GM21447 (cell line): Measurements from ENCODE around the gene A4GNT.
"Not testable (repeated sequence)": the region's sequence is repeated elsewhere in the genome, so short reads cannot be mapped to it uniquely, and the experiment has no call there.

ENCODE experiments used
- ATAC-seq: cut with Tn5 transposase; IDR thresholded peaks from one replicate; pipeline ENCODE4 v1.9.1; 2021; ENCODE audit not compliant: unreplicated experiment

Gene A4GNT

GRCh38 chr3:138119423-138119766, 12.8 kb downstream of the A4GNT start:
- no peak for ATAC-seq

DNA sequence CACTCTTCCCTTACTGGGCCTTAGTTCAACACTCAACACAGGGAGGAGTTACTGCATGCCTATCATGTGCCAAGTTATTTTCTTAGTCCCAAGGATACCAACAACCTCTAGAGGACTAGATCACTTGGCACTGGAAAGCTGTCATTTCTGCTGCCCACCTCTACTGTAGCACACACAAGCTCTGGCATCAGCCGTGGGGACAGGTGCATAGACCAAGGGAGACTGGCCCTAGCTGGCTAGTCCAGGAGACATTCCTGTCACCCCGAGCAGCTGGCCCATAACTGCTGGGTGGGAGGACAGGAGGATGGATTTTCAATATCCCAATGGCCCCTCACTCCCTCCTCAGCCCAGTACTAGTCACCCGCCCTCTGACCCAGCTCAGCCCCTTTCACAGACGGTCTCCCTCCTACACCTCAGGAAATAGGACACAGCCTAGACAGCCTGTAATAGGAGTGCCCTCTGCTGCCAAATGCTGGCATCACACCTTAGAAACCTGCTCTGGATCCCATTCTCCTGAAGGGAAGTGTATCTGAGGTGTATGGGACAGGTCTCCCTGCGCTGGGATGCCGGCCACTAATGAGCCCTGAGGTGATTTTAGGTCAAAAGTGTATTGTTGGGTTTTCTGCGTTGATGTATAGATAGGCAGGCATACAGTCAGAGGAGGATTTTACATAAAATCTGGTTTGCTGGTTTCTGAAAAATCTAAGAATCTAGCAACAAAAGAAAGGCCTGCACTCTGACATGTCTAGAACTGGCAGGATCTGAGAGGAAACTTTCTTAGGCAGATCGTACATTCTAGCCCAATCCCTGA, 13.4 kb downstream of the A4GNT start:
- peak; percentile 78 for ATAC-seq

DNA sequence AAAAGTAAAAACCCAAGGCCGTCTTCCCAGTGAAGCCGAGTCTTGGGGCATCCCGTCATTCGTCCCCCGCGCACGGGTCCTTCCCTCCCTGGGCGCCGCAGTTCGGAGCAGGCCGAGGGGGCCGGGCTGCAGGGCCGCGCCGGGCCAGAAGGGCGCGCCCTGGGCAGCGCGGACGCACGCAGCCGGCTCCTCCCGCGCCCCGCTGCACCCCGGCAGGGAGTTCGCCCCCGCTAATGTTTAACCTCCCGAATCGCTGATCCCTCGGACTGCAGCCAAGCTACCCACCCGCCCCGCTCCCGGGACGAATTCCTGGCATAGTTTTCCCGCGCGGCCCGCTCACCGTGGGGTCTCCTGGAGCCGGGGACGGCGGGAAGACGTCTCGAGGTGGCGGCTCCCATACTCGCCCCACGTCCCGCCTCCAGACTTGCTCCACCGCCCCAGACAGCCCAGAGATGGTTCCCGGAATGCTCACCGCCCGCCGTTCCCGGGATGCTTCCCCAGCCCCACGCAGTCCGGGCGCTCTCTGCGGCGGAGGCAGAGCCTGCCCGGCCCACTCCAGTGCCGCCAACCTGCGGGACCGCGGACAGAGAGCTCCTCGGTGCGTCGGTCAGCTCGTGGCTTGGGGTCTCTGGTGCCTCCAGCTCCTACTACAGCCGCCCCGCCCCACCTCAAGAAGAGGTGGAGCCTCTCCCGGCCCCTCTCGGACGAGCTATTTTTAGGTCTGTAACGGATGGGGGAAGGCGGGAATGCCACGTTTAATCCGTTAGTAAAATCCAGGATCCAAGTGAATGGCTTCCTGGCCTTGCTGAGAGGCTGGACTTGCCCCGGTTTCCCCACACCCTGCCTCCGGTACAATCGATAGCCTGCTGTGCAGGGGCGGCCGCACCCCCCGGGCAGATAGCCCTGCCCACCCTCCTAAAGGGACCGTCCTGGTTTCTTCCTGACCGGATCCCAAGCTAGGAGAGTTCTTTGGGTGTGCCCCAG, 16.9 kb downstream of the A4GNT start, which contains the start of gene DZIP1L:
DZIP1L (minus strand) TSS at position 621 of the 984 bp plus-strand sequence. CDS start 11,637 bp downstream, outside the sequence.
- peak; percentile 84 for ATAC-seq

DNA sequence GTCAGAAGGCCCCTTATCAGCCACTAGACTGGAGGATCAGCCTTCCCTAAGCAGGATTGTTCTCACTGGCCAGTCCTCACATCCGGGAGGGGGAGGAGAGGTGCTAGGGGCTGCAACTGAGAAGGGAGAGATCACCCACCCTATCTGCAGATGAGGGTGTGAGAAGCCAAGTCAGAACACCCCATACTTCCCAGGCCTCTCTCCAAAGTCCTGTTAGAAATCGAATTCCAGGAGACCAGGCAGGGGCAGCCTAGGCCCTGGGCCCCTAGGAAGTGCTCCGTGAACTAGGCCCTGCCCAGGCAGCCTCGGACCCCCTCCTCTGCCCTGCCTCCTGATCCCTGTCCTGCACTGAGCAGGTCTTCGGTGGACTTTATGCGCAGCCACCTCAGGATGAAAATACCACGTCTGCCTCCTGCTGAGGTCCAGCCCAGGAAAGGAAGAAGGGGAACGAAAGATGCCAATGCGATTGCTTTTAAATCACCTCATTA, 17.7 kb downstream of the A4GNT start:
- ATAC-seq, result no peak

GRCh38 chr3:138113326-138113725, 18.9 kb downstream of the A4GNT start:
- no peak for ATAC-seq

- no peak for ATAC-seq
Measured at GRCh38 chr3:138112362-138112761, 19.8 kb downstream of the A4GNT start.

DNA sequence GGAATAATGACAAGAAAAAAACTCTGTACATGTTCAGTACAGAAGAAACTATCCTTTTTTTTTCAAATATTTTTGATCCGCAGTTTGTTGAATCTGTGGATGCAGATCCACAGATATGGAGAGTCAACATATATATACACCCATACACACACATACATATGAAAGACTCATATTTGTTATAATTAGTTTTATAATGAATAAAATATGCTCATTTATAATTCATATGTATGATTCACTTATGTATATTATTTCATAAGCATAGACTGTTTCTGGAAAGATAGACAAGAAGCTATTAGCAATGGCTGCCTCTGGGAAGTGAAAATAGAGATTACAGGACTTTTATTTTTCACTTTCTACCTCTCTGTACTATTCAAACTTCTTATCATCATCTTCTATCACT, 26.6 kb downstream of the A4GNT start:
- no peak for ATAC-seq

DNA sequence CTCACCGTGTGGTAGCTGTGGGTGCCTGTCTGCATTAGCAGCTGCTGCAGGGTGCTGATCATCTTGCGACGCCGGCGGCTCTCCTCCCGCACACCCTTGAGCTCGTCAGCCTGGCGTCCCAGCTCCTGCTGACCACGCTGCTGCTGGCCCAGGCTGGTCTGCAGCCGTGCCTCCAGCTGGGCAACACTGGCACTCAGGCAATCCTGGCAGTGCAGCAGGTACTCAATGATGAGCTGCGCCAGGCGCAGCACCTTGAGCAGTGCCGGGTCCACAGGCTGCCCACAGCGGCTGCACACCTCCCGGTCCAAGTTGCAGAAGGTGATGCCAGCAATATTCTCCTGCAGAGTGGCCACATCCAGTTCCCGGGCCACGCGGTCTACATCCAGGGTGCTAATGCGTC, 28.7 kb downstream of the A4GNT start:
- no peak for ATAC-seq

- not testable (repeated sequence) for ATAC-seq
Measured at GRCh38 chr3:138101351-138101940, 30.7 kb downstream of the A4GNT start.

- ATAC-seq, result no peak
Measured at GRCh38 chr3:138099417-138099816, 32.8 kb downstream of the A4GNT start.

DNA sequence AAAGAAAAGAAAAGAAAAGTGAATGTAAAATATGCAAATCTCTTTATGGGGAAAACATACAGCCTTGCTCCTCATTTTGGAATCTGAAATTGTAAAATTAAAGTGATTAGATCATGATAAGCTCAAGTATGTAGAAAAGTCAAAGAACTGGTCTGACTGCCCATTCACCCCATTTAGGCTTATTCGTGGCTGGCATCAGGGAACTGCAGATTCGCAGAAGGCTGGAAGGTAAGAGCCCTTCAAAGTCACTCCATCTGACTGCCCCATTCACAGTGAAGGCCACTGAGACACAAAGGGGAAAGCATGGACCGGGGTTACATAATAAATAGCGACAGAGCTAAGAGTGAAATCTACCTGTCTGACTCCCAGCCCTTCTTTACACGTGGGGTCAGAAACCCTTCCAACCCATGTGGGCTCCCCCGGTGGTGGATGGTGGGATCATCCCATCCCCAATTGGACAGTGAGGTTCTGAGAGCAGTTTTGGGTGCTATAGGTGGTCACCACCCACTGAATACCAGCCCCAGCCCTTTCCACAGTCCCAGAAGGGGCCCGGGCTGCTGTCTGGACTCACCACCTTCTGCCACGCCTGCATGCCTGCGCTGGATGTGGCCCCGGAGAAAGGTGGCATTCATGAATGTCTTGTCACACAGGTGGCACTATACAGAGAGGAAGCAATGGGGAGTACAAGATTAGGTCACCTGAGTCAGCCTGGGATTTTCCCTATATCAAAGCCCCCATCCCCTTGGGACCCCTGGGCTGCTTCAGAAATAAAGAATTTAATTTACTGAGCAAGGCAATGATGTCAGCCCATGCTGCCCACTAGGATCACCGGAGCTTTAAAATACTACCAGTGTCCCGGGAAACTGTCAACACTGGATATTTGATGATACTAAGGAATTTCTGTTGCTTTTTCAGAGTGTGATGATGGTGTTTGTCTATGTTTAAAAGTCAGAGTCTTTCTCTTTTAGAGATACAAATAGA, 34.7 kb downstream of the A4GNT start:
- no peak for ATAC-seq

GRCh38 chr3:138093721-138094120, 38.5 kb downstream of the A4GNT start:
- no peak for ATAC-seq

DNA sequence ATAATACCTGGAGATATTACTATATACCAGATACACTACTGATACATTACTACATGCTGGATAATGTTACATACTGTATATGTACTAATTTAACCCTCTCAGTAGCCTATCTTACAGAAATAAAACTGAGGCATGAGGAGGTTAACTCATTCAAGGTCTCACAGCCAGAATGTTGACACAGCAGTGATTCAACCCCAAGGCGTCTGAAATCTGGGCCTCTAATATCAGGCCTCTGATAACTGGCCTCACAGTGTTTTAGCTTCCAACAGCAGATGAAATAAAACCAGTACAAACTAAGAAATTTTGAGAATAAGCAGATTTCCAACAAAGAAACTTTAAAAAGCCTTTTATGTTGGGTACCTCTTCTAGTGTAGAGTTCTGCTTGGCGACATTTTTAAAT, 40.2 kb downstream of the A4GNT start:
- no peak for ATAC-seq

GRCh38 chr3:138089091-138089490, 43.1 kb downstream of the A4GNT start:
- no peak for ATAC-seq

- not testable (repeated sequence) for ATAC-seq
Measured at GRCh38 chr3:138085745-138086144, 46.4 kb downstream of the A4GNT start.

GRCh38 chr3:138084196-138084595, 48.0 kb downstream of the A4GNT start:
- no peak for ATAC-seq

DNA sequence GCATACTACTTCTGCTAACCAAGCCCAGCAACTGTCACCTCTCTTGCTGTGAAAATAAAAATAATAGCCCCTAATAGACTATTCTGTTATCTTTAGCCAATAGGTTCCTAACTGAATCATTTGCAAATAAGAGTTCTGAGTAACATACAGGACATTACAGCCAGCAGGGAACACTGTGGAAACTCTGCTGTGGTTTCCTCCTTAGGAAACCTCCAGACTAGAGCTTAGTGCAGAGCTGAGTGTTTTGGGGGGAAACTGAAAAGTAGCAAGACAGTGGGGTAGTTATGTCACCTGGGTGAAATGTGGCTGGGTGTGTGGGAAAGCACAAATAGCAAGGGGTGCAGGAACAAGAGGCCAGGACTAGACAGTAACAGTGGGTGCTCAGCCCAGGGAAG, 49.2 kb downstream of the A4GNT start:
- ATAC-seq, result peak; percentile 44

- peak; percentile 58 for ATAC-seq
Measured at GRCh38 chr3:138082085-138082991, 49.9 kb downstream of the A4GNT start.
